H1 (cell line): Measurements from ENCODE around the gene NKAIN2. TPM values are rescaled to one million over a fixed set of nuclear protein-coding genes. Genes with fewer than 3 reads are reported as not detected.

Experiments
- CHD7 ChIP-seq: fragments of 300-600 bp; sonication (generic); IDR thresholded peaks from 2 replicates; pipeline ENCODE4 v1.7.1; 2012; ENCODE audit warnings: low read length, moderate library complexity, mild to moderate bottlenecking, inconsistent platforms; ENCODE audit not compliant: insufficient replicate concordance
- KDM4A ChIP-seq: IDR thresholded peaks from one replicate; pipeline ENCODE4 v1.7.1; 2012; ENCODE audit warnings: low read depth, mild to moderate bottlenecking, moderate library complexity, low read length, inconsistent platforms; ENCODE audit not compliant: severe bottlenecking
- MAFK ChIP-seq: IDR thresholded peaks from 2 replicates; pipeline ENCODE4 v1.6.1; 2012; ENCODE audit warnings: low read depth, mild to moderate bottlenecking, improper control_type of control experiment, low read length
- RAD21 ChIP-seq, 2 experiments: IDR thresholded peaks in 1 of 2; conservative IDR thresholded peaks in 1 of 2; 2 replicates each; pipeline ENCODE4 v1.6.1; 2011; ENCODE audit warnings: low read depth in 2 of 2, low read length in 2 of 2, improper control_type of control experiment in 1 of 2, inconsistent platforms in 1 of 2, mild to moderate bottlenecking in 1 of 2, moderate library complexity in 1 of 2
- polyA plus RNA-seq, 7 experiments: library from polyadenylated mRNA; depleted of rRNA in 3 of 7; stranded (reverse) in 5 of 7; unstranded in 2 of 7; fragments of >200 nt in 5 of 7; fragments of 200-250 nt in 2 of 7; gene quantifications; 1 replicate in 5 of 7; 2 replicates in 1 of 7; 4 replicates in 1 of 7; pipeline versions ENCODE4 v1.2.1 to v1.2.3, GENCODE V29; 2011 to 2013; ENCODE audit warnings: missing spikeins in 2 of 7, mixed read lengths in 2 of 7
- total RNA-seq: library from RNA; stranded (reverse); fragmentation: NEBNext Ultra II Directional; extraction: Animal tissue kit (Norgen Biotek cat#: 25700); gene quantifications from 2 replicates; pipeline ENCODE4 v1.2.1, GENCODE V29; 2021

Gene NKAIN2
- total and polyA plus RNA-seq, 2 of the 8 experiments (the other 6 are each of a cell fraction or from before 2014, with no cell fraction given): 0.20 to 0.34 TPM

- TF ChIP-seq CHD7 (no peak), RAD21 (IDR thresholded peaks at IDR 0.05 in 1 of 2, conservative IDR thresholded peaks at IDR 0.05 in 1 of 2; ENCODE audit: low read depth in 2 of 2, low read length in 2 of 2) (no peak), KDM4A (no peak), MAFK (no peak)
Observed at GRCh38 chr6:124573953-124574352, 770.3 kb downstream of the NKAIN2 start (continued).
